Naive thymus-derived CD4-positive, alpha-beta T cell (primary cell): ENCODE results near the gene EDIL3. TPM values are rescaled to one million over a fixed set of nuclear protein-coding genes. Genes with fewer than 3 reads are reported as not detected.

Experiments
- ATAC-seq: fragments of 150-1000 bp; cut with Tn5 transposase; 2 replicates; pipeline ENCODE4 v1.10.0; 2021; ENCODE audit warnings: mild to moderate bottlenecking, moderate library complexity
- CTCF ChIA-PET: fragments of 350-600 bp; sonication (Branson Sonifier 250); formaldehyde crosslinking; loops from one replicate; lab custom pipeline; 2021; ENCODE audit warnings: antibody characterized with exemption; lab: Charles Lee
- POLR2A ChIA-PET: fragments of 350-600 bp; sonication (Branson Sonifier 250); formaldehyde crosslinking; loops from one replicate; lab custom pipeline; 2021; ENCODE audit warnings: antibody characterized with exemption, inconsistent platforms; lab: Charles Lee
- DNase-seq, 9 donors: peaks; one replicate each; pipeline versions ENCODE4 v3.0.0 to v3.0.0-alpha.2; 2020 to 2022; ENCODE audit warnings: mixed read lengths in 1 of 9
- H3K27ac ChIP-seq: one replicate; pipeline ENCODE4 v1.7.0; 2013; ENCODE audit warnings: mild to moderate bottlenecking, low read depth, low read length, moderate library complexity
- H3K27me3 ChIP-seq, 2 donors: one replicate each; pipeline ENCODE4 v1.7.0; 2013; ENCODE audit warnings: low read length in 2 of 2, mild to moderate bottlenecking in 2 of 2, moderate library complexity in 2 of 2; ENCODE audit not compliant: control insufficient read depth in 2 of 2, insufficient read depth in 2 of 2
- H3K36me3 ChIP-seq, 3 experiments: 1 replicate in 2 of 3; 2 replicates in 1 of 3; pipeline ENCODE4 v1.7.0; 2013; ENCODE audit warnings: low read length in 3 of 3, mild to moderate bottlenecking in 3 of 3, moderate library complexity in 1 of 3; ENCODE audit not compliant: insufficient read depth in 3 of 3, control insufficient read depth in 2 of 3
- H3K4me1 ChIP-seq, 2 donors: one replicate each; pipeline ENCODE4 v1.7.0; 2013; ENCODE audit warnings: low read length in 2 of 2, mild to moderate bottlenecking in 2 of 2, moderate library complexity in 1 of 2; ENCODE audit not compliant: control insufficient read depth in 2 of 2, insufficient read depth in 2 of 2
- H3K4me3 ChIP-seq: 2 replicates; pipeline ENCODE4 v1.7.0; 2013; ENCODE audit warnings: mild to moderate bottlenecking, low read length
- H3K9me3 ChIP-seq, 3 experiments: 1 replicate in 2 of 3; 2 replicates in 1 of 3; pipeline ENCODE4 v1.7.0; 2013; ENCODE audit warnings: low read length in 3 of 3; ENCODE audit not compliant: control insufficient read depth in 2 of 3
- H3K27ac Mint-ChIP-seq, 9 donors: one replicate each; pipeline ENCODE4 v1.8.0; 2020 to 2022; ENCODE audit warnings: mixed read lengths in 9 of 9, mild to moderate bottlenecking in 8 of 9, moderate library complexity in 5 of 9, inconsistent platforms in 2 of 9
- H3K27me3 Mint-ChIP-seq, 5 donors: one replicate each; pipeline ENCODE4 v1.8.0; 2021 to 2022; ENCODE audit warnings: mixed read lengths in 5 of 5, mild to moderate bottlenecking in 1 of 5
- H3K36me3 Mint-ChIP-seq, 5 donors: one replicate each; pipeline ENCODE4 v1.8.0; 2020 to 2022; ENCODE audit warnings: mixed read lengths in 5 of 5, mild to moderate bottlenecking in 3 of 5, inconsistent platforms in 1 of 5
- H3K4me1 Mint-ChIP-seq, 7 donors: one replicate each; pipeline ENCODE4 v1.8.0; 2020 to 2022; ENCODE audit warnings: mixed read lengths in 7 of 7, mild to moderate bottlenecking in 3 of 7, inconsistent platforms in 1 of 7
- H3K4me3 Mint-ChIP-seq, 10 donors: one replicate each; pipeline ENCODE4 v1.8.0; 2020 to 2022; ENCODE audit warnings: mild to moderate bottlenecking in 10 of 10, mixed read lengths in 10 of 10, moderate library complexity in 6 of 10, inconsistent platforms in 2 of 10
- H3K9me3 Mint-ChIP-seq, 11 donors: one replicate each; pipeline ENCODE4 v1.8.0; 2020 to 2022; ENCODE audit warnings: mixed read lengths in 11 of 11, mild to moderate bottlenecking in 4 of 11, inconsistent platforms in 1 of 11, moderate library complexity in 1 of 11
- intact Hi-C, 2 donors: fragments of 100-400 bp; cut with micrococcal nuclease; formaldehyde crosslinking; loops; one replicate each; pipeline ENCODE4 v1.15.1; 2023
- polyA plus RNA-seq, 2 donors: library from polyadenylated mRNA; unstranded; fragments of 300-500 nt; fragmentation: Illumina TruSeq; gene quantifications; one replicate each; pipeline ENCODE4 v1.2.3, GENCODE V29; 2021
- total RNA-seq, 6 experiments: library from RNA in 5 of 6; stranded (reverse) in 5 of 6; gene quantifications; 1 replicate in 5 of 6; 2 replicates in 1 of 6; pipeline ENCODE4 v1.2.3 and lab custom pipeline; 2021 to 2026

The EDIL3 gene
- total and polyA plus RNA-seq, 7 experiments from 2014 or later, result not detected

GRCh38 chr5:83911367-83911919 is 473.2 kb downstream of the EDIL3 start:
- Histone ChIP-seq H3K27ac (no peak overlapping the region), H3K27me3 (no peaks in the 10 kb centered on the region), H3K4me1 (no peaks in the 10 kb centered on the region), H3K4me3 (no peak overlapping the region), H3K9me3 (no peaks in the 10 kb centered on the region), H3K36me3 (no peaks in the 10 kb centered on the region)
- no peak overlapping the region for H3K4me3 Mint-ChIP-seq
- no peaks in the 10 kb centered on the region for H3K36me3 Mint-ChIP-seq
- H3K27me3 Mint-ChIP-seq, result no peaks in the 10 kb centered on the region
- H3K4me1 Mint-ChIP-seq, result peaks cover 0 to 1% (median 0%) of the 10 kb centered on the region in 7 donors
- H3K9me3 Mint-ChIP-seq, result peaks cover 0 to 6% (median 0%) of the 10 kb centered on the region in 11 donors
- intact Hi-C loops, result no loop called here
- no peak overlapping the region for H3K27ac Mint-ChIP-seq
- CTCF ChIA-PET, result no interaction called here
- DNase-seq (no peak), ATAC-seq (no peak)
- POLR2A ChIA-PET, result no interaction called here

- no peak for DNase-seq
- Histone ChIP-seq H3K27me3 (no peaks in the 10 kb centered on the region), H3K27ac (no peak overlapping the region), H3K36me3 (no peaks in the 10 kb centered on the region), H3K4me3 (no peak overlapping the region), H3K9me3 (no peaks in the 10 kb centered on the region), H3K4me1 (no peaks in the 10 kb centered on the region)
- Mint-ChIP-seq H3K27ac (no peak overlapping the region), H3K4me1 (no peaks in the 10 kb centered on the region), H3K36me3 (no peaks in the 10 kb centered on the region), H3K27me3 (no peaks in the 10 kb centered on the region), H3K4me3 (no peak overlapping the region), H3K9me3 (peaks cover 0 to 5% (median 2%) of the 10 kb centered on the region in 11 donors)
- ChIA-PET POLR2A (no interaction called here), CTCF (no interaction called here)
- intact Hi-C loops, result no loop called here
- ATAC-seq, result peak; percentile 46
Measured at GRCh38 chr5:83900306-83900705, 484.4 kb downstream of the EDIL3 start.

- Mint-ChIP-seq H3K27ac (no peak overlapping the region), H3K4me3 (no peak overlapping the region), H3K27me3 (no peaks in the 10 kb centered on the region)
Measured at GRCh38 chr5:83899326-83899970, 485.2 kb downstream of the EDIL3 start.

GRCh38 chr5:83895860-83896259 is 488.8 kb downstream of the EDIL3 start:
- CTCF ChIA-PET, result no interaction called here
- no peaks in the 10 kb centered on the region for H3K27me3 Mint-ChIP-seq
- Histone ChIP-seq H3K27me3 (no peaks in the 10 kb centered on the region), H3K36me3 (no peaks in the 10 kb centered on the region), H3K9me3 (no peaks in the 10 kb centered on the region), H3K4me1 (no peaks in the 10 kb centered on the region), H3K4me3 (no peak overlapping the region), H3K27ac (no peak overlapping the region)
- no peak for ATAC-seq
- H3K4me1 Mint-ChIP-seq, result no peaks in the 10 kb centered on the region
- H3K9me3 Mint-ChIP-seq, result peaks cover 0 to 6% (median 0%) of the 10 kb centered on the region in 11 donors
- POLR2A ChIA-PET, result no interaction called here
- no peak overlapping the region for H3K27ac Mint-ChIP-seq
- intact Hi-C loops, result no loop called here
- no peak overlapping the region for H3K4me3 Mint-ChIP-seq
- DNase-seq, result no peak
- no peaks in the 10 kb centered on the region for H3K36me3 Mint-ChIP-seq

More at GRCh38 chr5:83899326-83899970, 485.2 kb downstream of the EDIL3 start:
- H3K27me3 ChIP-seq, result no peaks in the 10 kb centered on the region
- intact Hi-C loops, result no loop called here
- ChIA-PET CTCF (no interaction called here), POLR2A (no interaction called here)
- DNase-seq, result no peak
- H3K36me3 ChIP-seq, result no peaks in the 10 kb centered on the region
- ATAC-seq, result no peak
- no peak overlapping the region for H3K4me3 ChIP-seq
- Mint-ChIP-seq H3K4me1 (no peaks in the 10 kb centered on the region), H3K9me3 (peaks cover 0 to 6% (median 0%) of the 10 kb centered on the region in 11 donors), H3K36me3 (no peaks in the 10 kb centered on the region)
- H3K4me1 ChIP-seq, result no peaks in the 10 kb centered on the region
- H3K9me3 ChIP-seq, result no peaks in the 10 kb centered on the region
- H3K27ac ChIP-seq, result no peak overlapping the region

GRCh38 chr5:83891261-83891660 is 493.4 kb downstream of the EDIL3 start:
- ChIA-PET CTCF (no interaction called here), POLR2A (no interaction called here)
- intact Hi-C loops, result no loop called here
- H3K9me3 ChIP-seq, result no peaks in the 10 kb centered on the region
- no peaks in the 10 kb centered on the region for H3K4me1 ChIP-seq
- H3K27ac Mint-ChIP-seq, result no peak overlapping the region
- H3K36me3 Mint-ChIP-seq, result no peaks in the 10 kb centered on the region
- no peaks in the 10 kb centered on the region for H3K36me3 ChIP-seq
- no peak overlapping the region for H3K4me3 ChIP-seq
- peaks cover 0 to 6% (median 0%) of the 10 kb centered on the region in 11 donors for H3K9me3 Mint-ChIP-seq
- H3K4me3 Mint-ChIP-seq, result no peak overlapping the region
- H3K27me3 ChIP-seq, result no peaks in the 10 kb centered on the region
- H3K4me1 Mint-ChIP-seq, result no peaks in the 10 kb centered on the region
- no peak overlapping the region for H3K27ac ChIP-seq
- DNase-seq (no peak), ATAC-seq (no peak)
- H3K27me3 Mint-ChIP-seq, result no peaks in the 10 kb centered on the region
